Measurements from ENCODE around the gene TBL2. TPM values are rescaled to one million over a fixed set of nuclear protein-coding genes. Genes with fewer than 3 reads are reported as not detected.
"Not testable (repeated sequence)": the region's sequence is repeated elsewhere in the genome, so short reads cannot be mapped to it uniquely, and the experiment has no call there.

Gene TBL2
- total RNA-seq, 4 donors from 2014 or later = 31.9 to 56.3 (median 46.2) TPM

DNA sequence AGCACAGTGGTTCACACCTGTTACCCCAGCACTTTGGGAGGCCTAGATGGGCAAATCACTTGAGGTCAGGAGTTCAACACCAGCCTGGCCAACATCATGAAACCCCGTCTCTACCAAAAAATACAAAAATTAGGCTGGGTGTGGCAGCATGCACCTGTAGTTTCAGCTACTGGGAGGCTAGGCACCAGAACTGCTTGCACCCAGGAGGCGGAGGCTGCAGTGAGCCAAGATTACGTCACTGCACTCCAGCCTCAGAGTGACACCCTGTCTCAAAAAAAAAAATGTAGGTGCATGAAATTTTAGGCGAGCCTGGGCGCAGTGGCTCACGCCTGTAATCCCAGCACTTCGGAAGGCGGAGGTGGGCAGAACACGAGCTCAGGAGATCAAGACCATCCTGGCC, 30.5 kb downstream of the TBL2 start:
- Histone ChIP-seq H3K36me3 (peaks cover 0 to 55% (median 20%) of the 10 kb centered on the region in 4 donors), H3K9me3 (no peaks in the 10 kb centered on the region), H3K4me1 (peaks cover 0 to 3% (median 0%) of the 10 kb centered on the region in 4 donors), H3K27me3 (no peaks in the 10 kb centered on the region), H3K27ac (no peak overlapping the region), H3K4me3 (no peak overlapping the region)
- TF ChIP-seq, protein P1, sequence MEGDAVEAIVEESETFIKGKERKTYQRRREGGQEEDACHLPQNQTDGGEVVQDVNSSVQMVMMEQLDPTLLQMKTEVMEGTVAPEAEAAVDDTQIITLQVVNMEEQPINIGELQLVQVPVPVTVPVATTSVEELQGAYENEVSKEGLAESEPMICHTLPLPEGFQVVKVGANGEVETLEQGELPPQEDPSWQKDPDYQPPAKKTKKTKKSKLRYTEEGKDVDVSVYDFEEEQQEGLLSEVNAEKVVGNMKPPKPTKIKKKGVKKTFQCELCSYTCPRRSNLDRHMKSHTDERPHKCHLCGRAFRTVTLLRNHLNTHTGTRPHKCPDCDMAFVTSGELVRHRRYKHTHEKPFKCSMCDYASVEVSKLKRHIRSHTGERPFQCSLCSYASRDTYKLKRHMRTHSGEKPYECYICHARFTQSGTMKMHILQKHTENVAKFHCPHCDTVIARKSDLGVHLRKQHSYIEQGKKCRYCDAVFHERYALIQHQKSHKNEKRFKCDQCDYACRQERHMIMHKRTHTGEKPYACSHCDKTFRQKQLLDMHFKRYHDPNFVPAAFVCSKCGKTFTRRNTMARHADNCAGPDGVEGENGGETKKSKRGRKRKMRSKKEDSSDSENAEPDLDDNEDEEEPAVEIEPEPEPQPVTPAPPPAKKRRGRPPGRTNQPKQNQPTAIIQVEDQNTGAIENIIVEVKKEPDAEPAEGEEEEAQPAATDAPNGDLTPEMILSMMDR (IDR thresholded peaks at IDR 0.05) = no peak
- TF ChIP-seq POLR2AphosphoS5 (IDR thresholded peaks at IDR 0.05) (no peak), POLR2A (IDR thresholded peaks at IDR 0.05) (no peak), EP300 (IDR thresholded peaks at IDR 0.05; ENCODE audit: low read depth) (no peak)
- 93 to 98% methylated on average over 6 to 9 of the region's 9 CpGs for WGBS, 2 donors (ENCODE audit: low coverage in 1 of 2)
- DNase-seq = no peak
- intact Hi-C loops (cut with DNase I; ENCODE audit: low total_unique reads) (no loop called here), in situ Hi-C loops (cut with MboI; ENCODE audit: low pct_ligation_motif_present in 1 of 4, low pct_unique_long_range_greater_than_20kb in 1 of 4, low sequenced_read_pairs in 3 of 4) (no loop called here)

DNA sequence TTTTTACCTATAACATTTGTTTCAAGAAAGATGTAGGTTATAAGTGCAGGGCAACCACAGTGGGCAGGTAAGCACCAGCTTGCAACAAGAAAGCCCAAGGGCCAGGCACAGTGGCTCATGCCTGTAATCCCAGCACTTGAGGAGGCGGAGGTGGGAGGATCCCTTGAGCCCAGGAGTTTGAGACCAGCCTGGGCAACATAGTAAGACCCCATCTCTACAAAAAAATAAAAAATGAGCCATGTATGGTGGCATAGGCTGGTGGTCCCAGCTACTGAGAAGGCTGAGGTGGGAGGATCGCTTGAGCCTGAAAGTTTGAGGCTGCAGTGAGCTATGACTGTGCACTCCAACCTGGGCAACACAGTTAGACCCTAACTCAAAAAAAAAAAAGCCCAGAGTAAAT, 33.7 kb downstream of the TBL2 start:
- WGBS, 2 donors (ENCODE audit: low coverage in 1 of 2) = 98 to 100% methylated on average over 1 to 2 of the region's 2 CpGs
- Histone ChIP-seq H3K4me3 (no peak overlapping the region), H3K36me3 (peaks cover 0 to 60% (median 20%) of the 10 kb centered on the region in 4 donors), H3K27me3 (no peaks in the 10 kb centered on the region), H3K4me1 (no peaks in the 10 kb centered on the region), H3K9me3 (no peaks in the 10 kb centered on the region), H3K27ac (no peak overlapping the region)
- intact Hi-C loops (cut with DNase I; ENCODE audit: low total_unique reads) = no loop called here
- DNase-seq = no peak
- TF ChIP-seq, protein P1 (IDR thresholded peaks at IDR 0.05) = no peak
- TF ChIP-seq POLR2AphosphoS5 (IDR thresholded peaks at IDR 0.05) = no peak
- TF ChIP-seq EP300 (IDR thresholded peaks at IDR 0.05; ENCODE audit: low read depth) = no peak
- TF ChIP-seq POLR2A (IDR thresholded peaks at IDR 0.05) = no peak
- in situ Hi-C loops (cut with MboI; ENCODE audit: low pct_ligation_motif_present in 1 of 4, low pct_unique_long_range_greater_than_20kb in 1 of 4, low sequenced_read_pairs in 3 of 4) = no loop called here

DNA sequence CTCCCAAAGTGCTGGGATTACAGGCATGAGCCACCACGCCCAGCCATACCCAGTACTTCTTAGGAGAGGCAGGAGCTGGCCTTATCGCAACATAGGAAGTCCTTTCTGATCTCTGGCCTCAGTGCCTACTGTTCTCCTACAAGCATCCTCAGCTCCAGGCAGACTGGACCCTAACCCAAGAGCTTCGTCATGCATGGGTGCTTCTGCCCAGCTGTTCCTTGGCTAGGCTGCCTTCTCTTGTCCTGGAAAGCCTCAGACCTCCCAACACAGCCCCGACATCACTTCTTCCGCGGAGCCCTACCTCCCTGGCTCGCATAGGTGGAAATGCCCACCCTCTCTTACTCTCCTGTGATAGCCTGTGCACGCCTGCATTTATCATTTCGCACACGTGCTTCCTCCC, 36.7 kb downstream of the TBL2 start:
- intact Hi-C loops (cut with DNase I; ENCODE audit: low total_unique reads) (no loop called here), in situ Hi-C loops (cut with MboI; ENCODE audit: low pct_ligation_motif_present in 1 of 4, low pct_unique_long_range_greater_than_20kb in 1 of 4, low sequenced_read_pairs in 3 of 4) (no loop called here)
- 94 to 95% methylated on average over 7 to 10 of the region's 10 CpGs for WGBS, 2 donors (ENCODE audit: low coverage in 1 of 2)
- no peak overlapping the region for H3K27ac ChIP-seq
- peaks cover 0 to 73% (median 32%) of the 10 kb centered on the region in 4 donors for H3K36me3 ChIP-seq
- H3K4me3 ChIP-seq = no peak overlapping the region
- DNase-seq = no peak
- no peaks in the 10 kb centered on the region for H3K4me1 ChIP-seq
- no peaks in the 10 kb centered on the region for H3K27me3 ChIP-seq
- no peaks in the 10 kb centered on the region for H3K9me3 ChIP-seq
- no peak for TF ChIP-seq POLR2A (IDR thresholded peaks at IDR 0.05)
- TF ChIP-seq POLR2AphosphoS5 (IDR thresholded peaks at IDR 0.05) = no peak
- TF ChIP-seq, protein P1 (IDR thresholded peaks at IDR 0.05) = no peak
- no peak for TF ChIP-seq EP300 (IDR thresholded peaks at IDR 0.05; ENCODE audit: low read depth)

DNA sequence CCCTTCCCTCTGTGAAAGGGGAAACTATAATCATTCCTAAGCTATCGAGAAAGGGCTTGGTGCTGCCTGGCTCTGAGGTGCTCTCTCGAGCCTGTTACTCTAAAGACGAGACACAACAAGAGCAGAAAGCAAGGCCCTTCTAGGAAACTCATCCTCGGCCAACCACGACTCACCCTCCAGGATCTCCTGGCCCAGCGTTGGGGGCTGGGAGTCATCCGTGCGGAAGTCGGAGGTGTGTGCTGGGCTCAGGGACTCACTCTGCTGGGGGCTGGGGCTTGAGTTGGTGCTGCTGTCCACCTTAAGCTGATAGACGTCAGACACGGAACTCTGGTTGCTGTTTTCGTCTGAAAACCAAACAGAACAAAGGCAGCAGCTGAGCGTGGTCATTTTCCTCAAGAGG, 38.7 kb downstream of the TBL2 start:
- Histone ChIP-seq H3K4me1 (no peaks in the 10 kb centered on the region), H3K27ac (no peak overlapping the region), H3K9me3 (no peaks in the 10 kb centered on the region), H3K36me3 (peaks cover 0 to 83% (median 37%) of the 10 kb centered on the region in 4 donors), H3K27me3 (no peaks in the 10 kb centered on the region), H3K4me3 (no peak overlapping the region)
- in situ Hi-C loops (cut with MboI; ENCODE audit: low pct_ligation_motif_present in 1 of 4, low pct_unique_long_range_greater_than_20kb in 1 of 4, low sequenced_read_pairs in 3 of 4) = no loop called here
- no peak for TF ChIP-seq POLR2AphosphoS5 (IDR thresholded peaks at IDR 0.05)
- TF ChIP-seq, protein P1 (IDR thresholded peaks at IDR 0.05) = no peak
- no peak for TF ChIP-seq EP300 (IDR thresholded peaks at IDR 0.05; ENCODE audit: low read depth)
- TF ChIP-seq POLR2A (IDR thresholded peaks at IDR 0.05) = no peak
- intact Hi-C loops (cut with DNase I; ENCODE audit: low total_unique reads) = no loop called here
- DNase-seq = no peak
- whole genome bisulfite sequencing, 2 donors (ENCODE audit: low coverage in 1 of 2) = 95 to 97% methylated on average over 3 to 7 of the region's 13 CpGs

DNA sequence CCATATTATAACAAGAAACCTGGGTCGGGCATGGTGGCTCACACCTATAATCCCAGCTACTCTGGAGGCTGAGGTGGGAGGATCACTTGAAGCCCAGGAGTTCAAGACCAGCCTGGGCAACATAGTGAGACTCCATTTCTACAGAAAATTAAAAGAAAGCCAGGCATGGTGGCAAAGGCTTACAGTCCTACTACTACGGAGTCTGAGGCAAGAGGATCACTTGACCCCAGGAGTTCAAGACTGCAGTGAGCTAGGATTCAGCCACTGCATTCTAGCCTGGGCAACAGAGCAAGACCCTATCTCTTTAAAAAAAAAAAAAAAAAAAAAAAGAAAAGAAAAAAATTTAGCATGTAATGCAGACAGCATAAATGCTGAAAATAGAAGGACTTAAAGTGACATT, 39.9 kb downstream of the TBL2 start:
- H3K4me1 ChIP-seq; H3K4me3 ChIP-seq; DNase-seq; H3K9me3 ChIP-seq; intact Hi-C loops (cut with DNase I; ENCODE audit: low total_unique reads); H3K27ac ChIP-seq; H3K27me3 ChIP-seq; in situ Hi-C loops (cut with MboI; ENCODE audit: low pct_ligation_motif_present in 1 of 4, low pct_unique_long_range_greater_than_20kb in 1 of 4, low sequenced_read_pairs in 3 of 4): not testable (repeated sequence)
- H3K36me3 ChIP-seq = peaks cover 0 to 80% (median 37%) of the 10 kb centered on the region in 4 donors
- 94 to 100% methylated on average over 2 of the region's 2 CpGs for WGBS, 2 donors (ENCODE audit: low coverage in 1 of 2)
